A549 (cell line): Measurements from ENCODE around the gene ESR2. TPM values are rescaled to one million over a fixed set of nuclear protein-coding genes. Genes with fewer than 3 reads are reported as not detected.

Source experiments
- ATAC-seq, 2 experiments: fragments of 200-7000 bp in 1 of 2; fragments of >200 bp in 1 of 2; cut with Nextera tagmentation in 1 of 2; cut with Tn5 transposase in 1 of 2; 3 replicates each; pipeline versions ENCODE4 v1.8.0 to v1.9.1; 2018 to 2020; ENCODE audit warnings: mild to moderate bottlenecking in 1 of 2, moderate library complexity in 1 of 2
- CTCF ChIA-PET: fragments of 300-600 bp; sonication (Branson Sonifier 250); formaldehyde crosslinking; extraction: SDS; loops from one replicate; lab custom pipeline; 2021; ENCODE audit warnings: antibody characterized with exemption, inconsistent platforms; lab: Yijun Ruan, JAX
- POLR2A ChIA-PET: fragments of 350-600 bp; formaldehyde crosslinking; extraction: SDS; loops from one replicate; lab custom pipeline; 2021; ENCODE audit warnings: antibody characterized with exemption, inconsistent platforms; lab: Yijun Ruan, JAX
- DNase-seq, 2 experiments: peaks; one replicate each; pipeline versions ENCODE4 v3.0.0 to v3.0.0-alpha.2; 2011 to 2016; ENCODE audit warnings: low read depth in 1 of 2, low spot score in 1 of 2
- FAIRE-seq: peaks from 2 replicates; lab custom pipeline; 2011; peaks lifted over from hg19 to GRCh38; lab: Jason Lieb, UNC
- H3K27ac ChIP-seq, 2 experiments: fragments of >200 bp; sonication (Bioruptor Twin); formaldehyde crosslinking; 3 replicates each; pipeline ENCODE4 v1.5.1; 2016 to 2017
- H3K4me1 ChIP-seq: fragments of >200 bp; sonication (Bioruptor Twin); formaldehyde crosslinking; 3 replicates; pipeline ENCODE4 v1.6.1; 2016
- H3K4me2 ChIP-seq: fragments of >200 bp; sonication (Bioruptor Twin); formaldehyde crosslinking; 3 replicates; pipeline ENCODE4 v1.6.1; 2016
- H3K4me3 ChIP-seq: fragments of >200 bp; sonication (Bioruptor Twin); formaldehyde crosslinking; 3 replicates; pipeline ENCODE4 v1.5.1; 2016
- H3K9me3 ChIP-seq: fragments of >200 bp; sonication (Bioruptor Twin); formaldehyde crosslinking; 3 replicates; pipeline ENCODE4 v1.6.1; 2016
- CBX2 ChIP-seq: fragments of 200-600 bp; sonication (generic); IDR thresholded peaks from 2 replicates; pipeline ENCODE4 v1.6.1; 2016; ENCODE audit warnings: low read depth, mild to moderate bottlenecking, borderline replicate concordance
- CTCF ChIP-seq: fragments of >200 bp; sonication (Bioruptor Twin); formaldehyde crosslinking; IDR thresholded peaks from 3 replicates; pipeline ENCODE4 v1.5.1; 2016
- ELK1 ChIP-seq: fragments of 150-350 bp; IDR thresholded peaks from 2 replicates; pipeline ENCODE4 v1.6.1; 2014; ENCODE audit warnings: low read depth, mild to moderate bottlenecking, low read length
- EP300 ChIP-seq, 2 experiments: fragments of >200 bp; sonication (Bioruptor Twin); formaldehyde crosslinking; IDR thresholded peaks; 2 replicates in 1 of 2; 3 replicates in 1 of 2; pipeline ENCODE4 v1.6.1; 2016 to 2017
- HMGXB4 ChIP-seq: fragments of 250-450 bp; sonication (Bioruptor Pico); IDR thresholded peaks from 2 replicates; pipeline ENCODE4 v1.5.0; 2021; ENCODE audit warnings: mild to moderate bottlenecking, moderate library complexity, borderline replicate concordance
- JUNB ChIP-seq: fragments of >200 bp; sonication (Bioruptor Twin); formaldehyde crosslinking; IDR thresholded peaks from 2 replicates; pipeline ENCODE4 v1.6.1; 2016
- KDM1A ChIP-seq: fragments of 200-600 bp; sonication (generic); IDR thresholded peaks from 2 replicates; pipeline ENCODE4 v1.6.1; 2016; ENCODE audit warnings: low read depth, mild to moderate bottlenecking
- KDM5A ChIP-seq: fragments of 200-600 bp; sonication (generic); IDR thresholded peaks from 2 replicates; pipeline ENCODE4 v1.6.1; 2016; ENCODE audit warnings: antibody characterized with exemption, mild to moderate bottlenecking
- MAFK ChIP-seq: fragments of 450-650 bp; IDR thresholded peaks from 2 replicates; pipeline ENCODE4 v1.6.1; 2014; ENCODE audit not compliant: partially characterized antibody
- MAX ChIP-seq: IDR thresholded peaks from 2 replicates; pipeline ENCODE4 v1.6.1; 2012
- NPAS2 ChIP-seq: fragments of 250-450 bp; sonication (Bioruptor Pico); IDR thresholded peaks from 2 replicates; pipeline ENCODE4 v1.8.0; 2022; ENCODE audit warnings: mild to moderate bottlenecking, moderate library complexity, borderline replicate concordance
- POLR2A ChIP-seq: IDR thresholded peaks from 2 replicates; pipeline ENCODE4 v1.6.1; 2012; ENCODE audit warnings: mild to moderate bottlenecking, low read length
- POLR2AphosphoS2 ChIP-seq: conservative IDR thresholded peaks from 2 replicates; pipeline ENCODE4 v1.6.1; 2012; ENCODE audit warnings: low read length, improper control_type of control experiment, inconsistent platforms
- RAD21 ChIP-seq, 2 experiments: fragments of >200 bp in 1 of 2; sonication (Bioruptor Twin) in 1 of 2; formaldehyde crosslinking in 1 of 2; IDR thresholded peaks in 1 of 2; conservative IDR thresholded peaks in 1 of 2; 2 replicates in 1 of 2; 3 replicates in 1 of 2; pipeline ENCODE4 v1.6.1; 2012 to 2018; ENCODE audit warnings: inconsistent platforms in 1 of 2
- RARB ChIP-seq: fragments of 250-450 bp; sonication (Bioruptor Pico); IDR thresholded peaks from 2 replicates; pipeline ENCODE4 v1.8.0; 2021; ENCODE audit warnings: mild to moderate bottlenecking, moderate library complexity
- REST ChIP-seq: fragments of 200-600 bp; sonication (generic); IDR thresholded peaks from 2 replicates; pipeline ENCODE4 v1.6.1; 2016; ENCODE audit warnings: antibody characterized with exemption, mild to moderate bottlenecking, moderate library complexity
- RFX5 ChIP-seq: fragments of 450-650 bp; IDR thresholded peaks from 2 replicates; pipeline ENCODE4 v1.7.1; 2014; ENCODE audit warnings: antibody characterized with exemption, mild to moderate bottlenecking, moderate library complexity
- TFCP2L1 ChIP-seq: fragments of 250-450 bp; sonication (Bioruptor Pico); IDR thresholded peaks from 2 replicates; pipeline ENCODE4 v1.5.0; 2021; ENCODE audit warnings: mild to moderate bottlenecking
- TP53 ChIP-seq: fragments of 250-450 bp; sonication (Bioruptor Pico); IDR thresholded peaks from 2 replicates; pipeline ENCODE4 v1.5.0; 2021; ENCODE audit warnings: mild to moderate bottlenecking, moderate library complexity
- WGBS: methylation state at CpG from one replicate; pipeline ENCODE4 v1.1.6; 2017; ENCODE audit errors: missing lambda C conversion rate; 5-methylcytosine and 5-hydroxymethylcytosine counted together
- polyA plus RNA-seq, 4 experiments: library from polyadenylated mRNA; depleted of rRNA in 3 of 4; stranded (reverse); fragments of >200 nt; fragmentation: RNase III in 1 of 4; extraction: RNeasy Plus Mini Kit Qiagen cat#74134 plus additional on column Dnase treatment in 1 of 4; gene quantifications; 2 replicates in 3 of 4; 3 replicates in 1 of 4; pipeline ENCODE4 v1.2.3, GENCODE V29; 2011 to 2017

The ESR2 gene
- polyA plus RNA-seq, 2 of the 4 experiments (the other 2 are of a cell fraction): 0.05 to 0.06 TPM

GRCh38 chr14:64213853-64214570 lies 80.2 kb downstream of the ESR2 start:
- TF ChIP-seq REST (no peak), POLR2A (no peak), EP300 (IDR thresholded peaks at IDR 0.05) (no peak), POLR2AphosphoS2 (no peak), JUNB (no peak), ELK1 (no peak), CTCF (no peak), RFX5 (no peak)
- DNase-seq: no peak
- 90% methylated on average over 15 of the region's 15 CpGs for WGBS
- Histone ChIP-seq H3K4me1 (no peaks in the 10 kb centered on the region), H3K9me3 (no peaks in the 10 kb centered on the region), H3K4me2 (no peak overlapping the region), H3K4me3 (no peak overlapping the region), H3K27ac (no peak overlapping the region)
- no peak for ATAC-seq
- ChIA-PET POLR2A (no interaction called here), CTCF (interaction anchor here (0.9 to 1.2 kb wide), 2 partner anchors 14 to 202 kb away, joined by 3 read pairs; no protein-coding TSS in a partner anchor)
- no peak for FAIRE-seq

GRCh38 chr14:64213086-64213485 lies 81.1 kb downstream of the ESR2 start:
- POLR2A ChIA-PET: no interaction called here
- DNase-seq (no peak), FAIRE-seq (no peak), ATAC-seq (no peak)
- CTCF ChIA-PET: interaction anchor here (1.2 kb wide), 1 partner anchor 15 kb away, joined by 3 read pairs; no protein-coding TSS in a partner anchor
- Histone ChIP-seq H3K27ac (no peak overlapping the region), H3K4me3 (no peak overlapping the region), H3K4me1 (no peaks in the 10 kb centered on the region), H3K4me2 (no peak overlapping the region), H3K9me3 (no peaks in the 10 kb centered on the region)
- WGBS: 90% methylated on average over 5 of the region's 5 CpGs
- TF ChIP-seq KDM5A (no peak), KDM1A (no peak), RARB (no peak), HMGXB4 (CRISPR knock-in tag) (no peak), NPAS2 (CRISPR knock-in tag) (no peak), ELK1 (no peak), TFCP2L1 (CRISPR knock-in tag) (no peak), POLR2AphosphoS2 (no peak), CBX2 (no peak), TP53 (CRISPR knock-in tag) (no peak), RAD21 (conservative IDR thresholded peaks at IDR 0.05 in 1 of 2, IDR thresholded peaks at IDR 0.05 in 1 of 2) (no peak), MAFK (no peak), MAX (no peak)
